GM12892 (cell line): ENCODE results near the gene TRPM3.
A peak's percentile ranks its signal among the peaks of the same experiment; 100 is the strongest.
"Not testable (repeated sequence)": the region's sequence is repeated elsewhere in the genome, so short reads cannot be mapped to it uniquely, and the experiment has no call there.

ENCODE experiments used
- DNase-seq: peaks from one replicate; pipeline ENCODE4 v3.0.0; 2011; ENCODE audit not compliant: insufficient read length
- FAIRE-seq: peaks from 2 replicates; lab custom pipeline; 2011; peaks lifted over from hg19 to GRCh38; lab: Jason Lieb, UNC
- POLR2A ChIP-seq: IDR thresholded peaks from 2 replicates; pipeline ENCODE4 v1.6.1; 2011; ENCODE audit warnings: low read depth, low read length, control low read depth
- POLR2AphosphoS5 ChIP-seq: IDR thresholded peaks from 2 replicates; pipeline ENCODE4 v1.6.1; 2011; ENCODE audit warnings: low read depth, low read length, control low read depth
- TAF1 ChIP-seq: IDR thresholded peaks from 2 replicates; pipeline ENCODE4 v1.6.1; 2011; ENCODE audit warnings: low read depth, mild to moderate bottlenecking, control low read depth, low read length, borderline replicate concordance

Gene TRPM3

DNA sequence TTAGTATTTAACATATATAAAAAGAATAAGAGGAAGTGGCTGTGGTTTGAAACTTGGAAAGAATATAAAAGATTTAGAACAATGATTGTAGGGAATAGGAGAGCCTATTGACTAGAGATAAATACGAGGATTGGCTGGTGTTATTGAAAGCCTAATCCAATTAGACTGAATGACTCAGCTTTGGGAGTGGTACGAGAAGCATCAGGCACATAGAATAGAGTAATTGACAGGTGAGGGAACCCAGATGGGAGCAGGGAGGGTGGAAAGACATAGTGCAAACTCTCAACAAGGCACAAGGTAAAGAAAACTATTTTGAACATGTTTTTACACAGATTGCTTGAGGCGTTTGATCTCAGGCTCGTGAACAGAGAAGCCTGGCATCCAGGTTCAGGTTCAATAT is 368.1 kb downstream of the TRPM3 start:
- FAIRE-seq = no peak
- DNase-seq = no peak

GRCh38 chr9:70749066-70749465 is 372.4 kb downstream of the TRPM3 start:
- no peak for FAIRE-seq
- TF ChIP-seq TAF1 = no peak
- TF ChIP-seq POLR2A = no peak
- TF ChIP-seq POLR2AphosphoS5 = no peak
- no peak for DNase-seq

More for the DNA sequence above, 368.1 kb downstream of the TRPM3 start:
- TF ChIP-seq POLR2AphosphoS5 (no peak), POLR2A (no peak), TAF1 (no peak)

- TF ChIP-seq POLR2AphosphoS5 (no peak), POLR2A (no peak), TAF1 (no peak)
- FAIRE-seq (no peak), DNase-seq (no peak)
Observed at GRCh38 chr9:70747261-70747718, 374.1 kb downstream of the TRPM3 start.

- no peak for DNase-seq
- no peak for TF ChIP-seq TAF1
- no peak for TF ChIP-seq POLR2A
- no peak for TF ChIP-seq POLR2AphosphoS5
- no peak for FAIRE-seq
Observed at GRCh38 chr9:70746760-70747159, 374.7 kb downstream of the TRPM3 start.

- no peak for FAIRE-seq
- no peak for TF ChIP-seq POLR2A
- TF ChIP-seq POLR2AphosphoS5 = no peak
- no peak for TF ChIP-seq TAF1
Observed at GRCh38 chr9:70746316-70746715, 375.1 kb downstream of the TRPM3 start.

GRCh38 chr9:70724794-70725193 is 396.6 kb downstream of the TRPM3 start:
- peak; percentile 24 for FAIRE-seq
- not testable (repeated sequence) for DNase-seq

More at GRCh38 chr9:70746316-70746715, 375.1 kb downstream of the TRPM3 start:
- no peak for DNase-seq

DNA sequence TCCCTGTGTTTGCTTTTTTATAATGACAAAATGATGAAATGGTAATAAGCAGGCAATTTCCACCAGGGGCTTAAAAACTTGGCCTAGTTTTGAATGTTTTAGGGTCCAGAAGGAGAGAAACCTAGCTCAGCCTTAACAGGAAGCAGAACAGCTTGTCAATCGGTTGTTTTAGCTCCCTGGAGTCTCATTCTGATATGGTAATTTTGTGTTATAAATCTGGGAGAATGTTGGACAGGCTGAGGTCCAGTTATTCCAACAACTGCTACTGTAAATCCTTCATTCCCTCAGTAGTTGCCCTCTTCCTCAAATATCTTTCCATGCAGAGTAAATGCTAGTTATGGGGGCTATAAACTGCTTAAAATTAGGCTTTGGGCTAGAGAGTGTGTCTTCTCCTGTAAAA is 397.4 kb downstream of the TRPM3 start:
- DNase-seq, FAIRE-seq: not testable (repeated sequence)

DNA sequence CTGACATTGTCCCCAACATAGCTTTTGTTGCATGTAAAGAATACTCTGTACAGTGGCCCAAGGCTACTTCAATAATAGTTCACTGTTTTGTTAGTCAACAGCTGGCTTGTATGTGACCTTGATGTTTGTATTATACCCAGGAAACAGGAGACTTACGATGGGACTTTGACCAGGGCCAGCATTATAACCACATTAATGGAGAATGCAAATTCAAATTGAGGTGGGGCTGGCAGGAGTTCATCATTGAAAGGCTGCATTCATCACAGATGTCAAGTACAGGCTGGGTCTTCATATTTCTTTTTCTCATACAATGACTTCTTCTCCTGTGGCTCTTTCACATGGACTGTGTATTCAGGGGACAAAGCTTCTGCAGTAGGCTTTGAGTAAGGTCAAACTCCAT is 414.6 kb downstream of the TRPM3 start:
- FAIRE-seq, DNase-seq: not testable (repeated sequence)

DNA sequence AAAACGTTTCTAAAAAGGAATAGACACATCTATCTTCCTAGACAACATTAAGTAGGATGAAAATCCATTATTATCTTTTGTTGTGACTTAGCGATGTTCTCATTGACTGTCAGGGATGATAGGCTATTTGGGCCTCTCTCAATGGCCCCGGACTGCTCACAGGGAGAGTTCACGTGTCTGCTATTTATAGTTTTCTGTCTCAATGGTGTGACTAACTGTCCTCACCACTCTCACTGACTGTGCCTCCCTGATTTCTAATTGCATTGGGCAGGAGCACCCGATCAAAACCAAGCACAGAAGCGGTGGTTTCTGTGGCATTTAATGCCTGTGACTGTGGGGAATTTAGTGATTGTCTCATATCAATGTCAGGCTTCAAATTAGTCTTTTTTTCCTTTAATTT is 420.3 kb downstream of the TRPM3 start:
- no peak for TF ChIP-seq POLR2A
- DNase-seq (no peak), FAIRE-seq (no peak)

DNA sequence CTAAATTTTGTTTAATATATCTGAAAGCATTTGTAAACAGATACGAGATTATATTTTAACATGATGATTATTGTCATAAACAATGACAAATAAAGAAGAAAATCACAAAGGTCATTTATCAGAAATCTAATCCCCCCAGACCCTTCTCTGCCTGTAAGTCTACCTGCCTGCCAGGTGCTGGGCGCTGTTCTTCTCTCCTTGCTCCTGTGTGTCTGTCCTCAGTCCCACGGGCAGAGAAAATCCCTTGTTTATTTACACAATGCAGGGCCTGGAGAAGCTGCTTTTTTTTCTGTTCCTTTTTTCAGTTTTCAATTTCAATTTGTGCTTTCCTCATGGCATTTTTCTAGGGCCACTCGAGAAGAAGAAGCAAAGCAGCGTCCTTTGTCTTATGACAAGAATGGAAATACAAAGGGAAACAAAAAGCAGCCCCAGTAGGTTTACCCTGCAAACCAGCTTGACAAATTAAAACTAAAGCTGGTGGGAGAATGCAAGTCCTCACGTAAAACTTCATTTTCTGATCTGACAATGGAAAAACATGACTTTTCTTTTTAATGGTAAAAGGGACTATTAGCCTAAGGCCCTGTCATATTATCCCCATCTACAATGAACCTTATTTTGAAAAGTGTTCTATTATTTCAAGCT is 424.6 kb downstream of the TRPM3 start:
- no peak for FAIRE-seq
- no peak for TF ChIP-seq POLR2AphosphoS5
- no peak for TF ChIP-seq TAF1
- no peak for TF ChIP-seq POLR2A
- no peak for DNase-seq

DNA sequence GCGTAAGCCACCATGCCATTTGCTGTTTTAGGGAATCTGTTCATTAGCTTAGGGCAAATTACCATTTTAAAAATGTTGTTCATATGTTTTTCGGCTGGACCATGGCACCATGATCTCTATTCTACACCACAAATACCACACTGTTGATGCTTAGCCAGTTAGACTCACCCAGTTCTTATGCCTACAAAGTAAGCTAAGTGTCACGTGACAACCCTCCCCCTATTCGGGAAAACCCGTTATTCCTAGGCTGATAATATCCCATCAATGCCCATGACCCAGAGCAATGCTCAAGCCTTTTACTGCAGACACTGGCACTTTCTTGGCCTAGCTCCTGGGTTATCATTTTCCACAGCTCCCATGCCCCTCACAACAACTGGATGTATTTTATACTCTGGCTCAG is 426.7 kb downstream of the TRPM3 start:
- no peak for DNase-seq
- TF ChIP-seq POLR2AphosphoS5 (no peak), POLR2A (no peak)
- FAIRE-seq = no peak

DNA sequence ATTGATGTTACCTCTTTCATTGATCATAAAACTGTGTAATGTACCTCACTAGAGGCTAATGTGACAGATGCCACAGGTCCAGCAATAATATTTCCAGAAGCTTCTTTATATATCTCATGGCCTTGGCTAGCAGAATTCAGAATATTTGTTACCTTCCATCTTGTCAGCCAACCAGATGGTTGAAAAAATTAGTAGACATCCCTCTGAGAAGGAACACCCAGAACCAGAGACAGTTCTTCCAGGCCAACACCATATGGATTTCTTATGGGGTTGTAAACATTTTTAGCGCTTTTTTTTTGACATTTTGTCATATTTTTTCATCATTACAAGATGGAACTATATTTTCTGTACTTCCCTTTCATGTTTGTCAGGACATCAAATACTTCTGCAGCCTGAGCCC is 428.2 kb downstream of the TRPM3 start:
- DNase-seq = no peak
- FAIRE-seq = no peak
- TF ChIP-seq POLR2AphosphoS5 = no peak
- TF ChIP-seq TAF1 = no peak
- TF ChIP-seq POLR2A = no peak

DNA sequence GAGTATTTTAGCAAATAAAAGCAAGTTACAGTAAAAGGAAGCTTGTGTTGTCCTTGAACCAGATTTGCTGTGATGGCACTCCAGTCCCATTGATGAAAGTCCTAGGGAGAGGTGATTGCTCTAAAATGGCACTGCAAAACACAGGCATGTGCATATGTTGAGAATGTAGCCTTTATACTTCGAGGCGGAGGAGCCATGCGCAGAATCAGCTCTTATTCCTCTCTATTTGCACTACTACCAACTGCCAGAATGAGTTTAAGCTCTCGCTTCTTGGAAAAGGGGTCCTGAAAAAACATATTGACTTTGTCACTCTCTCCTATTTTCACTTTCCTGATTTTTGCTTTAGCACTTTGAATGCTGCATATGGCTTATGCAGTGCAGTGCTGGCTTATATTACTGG is 429.0 kb downstream of the TRPM3 start:
- DNase-seq = no peak
- no peak for FAIRE-seq
- TF ChIP-seq POLR2AphosphoS5 = no peak

DNA sequence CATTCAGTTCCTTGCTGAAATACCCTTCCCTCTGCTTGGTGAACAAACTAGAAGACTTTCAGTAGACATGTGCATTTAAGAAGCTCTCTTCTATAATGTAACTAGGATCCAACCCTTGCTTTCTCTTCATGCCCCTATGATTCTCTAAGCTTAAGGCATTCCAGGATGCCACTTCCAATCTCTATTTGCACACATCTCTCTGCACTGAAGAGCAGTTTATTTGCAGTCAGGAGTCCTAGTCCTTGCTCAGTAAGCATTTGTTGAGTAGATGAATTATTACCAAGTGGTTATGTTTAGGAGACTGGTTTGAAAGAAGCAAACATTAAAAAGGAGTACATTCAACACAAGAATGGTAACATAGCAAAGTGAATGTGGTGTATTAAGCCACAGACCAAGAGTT is 432.7 kb downstream of the TRPM3 start:
- FAIRE-seq (no peak), DNase-seq (no peak)
- TF ChIP-seq POLR2AphosphoS5 (no peak), TAF1 (no peak), POLR2A (no peak)
